Activated CD4-positive, alpha-beta memory T cell treated with anti-CD3 and anti-CD28 coated beads, Interleukin-2, amount 10 ng/mL, durations not matched to agents 7 days and 5 days (primary cell): ENCODE results near the gene ASPHD1. TPM values are rescaled to one million over a fixed set of nuclear protein-coding genes. Genes with fewer than 3 reads are reported as not detected.
"Not testable (repeated sequence)": the region's sequence is repeated elsewhere in the genome, so short reads cannot be mapped to it uniquely, and the experiment has no call there.

ENCODE experiments used
- CTCF ChIA-PET: fragments of 350-600 bp; sonication (Branson Sonifier 250); formaldehyde crosslinking; loops from one replicate; lab custom pipeline; 2021; ENCODE audit warnings: antibody characterized with exemption, inconsistent platforms; lab: Charles Lee
- POLR2A ChIA-PET: fragments of 350-600 bp; sonication (Branson Sonifier 250); formaldehyde crosslinking; loops from one replicate; lab custom pipeline; 2021; ENCODE audit warnings: antibody characterized with exemption; lab: Charles Lee
- DNase-seq: peaks from one replicate; pipeline ENCODE4 v3.0.0-alpha.2; 2020
- H3K27ac Mint-ChIP-seq: one replicate; pipeline ENCODE4 v1.8.0; 2021; ENCODE audit warnings: mild to moderate bottlenecking, mixed read lengths
- H3K27me3 Mint-ChIP-seq: one replicate; pipeline ENCODE4 v1.8.0; 2021; ENCODE audit warnings: mixed read lengths
- H3K36me3 Mint-ChIP-seq: one replicate; pipeline ENCODE4 v1.8.0; 2021; ENCODE audit warnings: low read depth, mixed read lengths
- H3K4me1 Mint-ChIP-seq: one replicate; pipeline ENCODE4 v1.8.0; 2021; ENCODE audit warnings: mixed read lengths
- H3K4me3 Mint-ChIP-seq: one replicate; pipeline ENCODE4 v1.8.0; 2021; ENCODE audit warnings: mild to moderate bottlenecking, mixed read lengths
- H3K9me3 Mint-ChIP-seq: one replicate; pipeline ENCODE4 v1.8.0; 2021; ENCODE audit warnings: mixed read lengths
- total RNA-seq, 2 experiments: library from RNA; stranded (reverse); gene quantifications; one replicate each; pipeline ENCODE4 v1.2.3, GENCODE V29; 2021

ASPHD1 gene
- total RNA-seq, 2 experiments from 2014 or later, result 0.15 TPM; not detected in 1

- POLR2A ChIA-PET, result interaction anchor here (1.0 to 1.5 kb wide), 6 partner anchors 11 to 130 kb away, joined by 3 to 5 read pairs (median 3); partner anchors contain the start of genes MVP, TAOK2 and TMEM219
- CTCF ChIA-PET, result interaction anchor here (0.6 to 2.2 kb wide), 8 partner anchors 15 to 191 kb away, joined by 3 to 9 read pairs (median 4); partner anchors contain the start of genes INO80E, PAGR1, TAOK2 and TMEM219
- no peak for DNase-seq
- Mint-ChIP-seq H3K9me3 (no peaks in the 10 kb centered on the region), H3K36me3 (peaks cover 24% of the 10 kb centered on the region), H3K27me3 (peaks cover 2% of the 10 kb centered on the region), H3K4me1 (peaks cover 28% of the 10 kb centered on the region), H3K27ac (peak overlapping the region; percentile 98), H3K4me3 (peak overlapping the region; percentile 95)
Observed at GRCh38 chr16:29863669-29863984, 36.7 kb upstream of the ASPHD1 start.

DNA sequence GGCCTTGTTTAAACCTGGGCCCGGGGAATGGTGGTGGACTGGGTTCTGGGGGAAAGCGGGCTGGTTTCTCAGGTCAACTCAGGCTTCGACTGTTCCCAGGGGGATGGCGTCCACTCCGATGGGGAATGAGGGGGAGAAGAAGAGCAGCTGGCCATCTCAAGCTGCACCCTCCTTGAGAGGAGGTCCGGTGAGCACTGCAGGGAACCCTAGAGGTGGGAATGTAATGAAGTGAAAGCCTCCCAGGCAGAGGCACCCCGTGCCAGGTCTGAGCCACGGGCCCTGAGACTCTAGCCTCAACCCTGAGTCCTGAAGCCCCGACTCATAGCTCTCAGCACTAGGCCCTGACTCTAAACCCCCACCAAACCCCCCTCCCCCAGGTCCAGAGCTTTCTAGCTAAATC lies 36.1 kb upstream of the ASPHD1 start:
- ChIA-PET CTCF (interaction anchor here (0.6 to 2.2 kb wide), 3 partner anchors 59 to 191 kb away, joined by 3 to 9 read pairs (median 4); partner anchors contain the start of gene TAOK2), POLR2A (interaction anchor here (0.8 to 1.5 kb wide), 3 partner anchors 9 to 56 kb away, joined by 3 read pairs; no protein-coding TSS in a partner anchor)
- Mint-ChIP-seq H3K4me1 (peaks cover 28% of the 10 kb centered on the region), H3K9me3 (no peaks in the 10 kb centered on the region), H3K27ac (no peak overlapping the region), H3K4me3 (no peak overlapping the region), H3K27me3 (peaks cover 2% of the 10 kb centered on the region), H3K36me3 (peaks cover 19% of the 10 kb centered on the region)
- DNase-seq, result no peak

DNA sequence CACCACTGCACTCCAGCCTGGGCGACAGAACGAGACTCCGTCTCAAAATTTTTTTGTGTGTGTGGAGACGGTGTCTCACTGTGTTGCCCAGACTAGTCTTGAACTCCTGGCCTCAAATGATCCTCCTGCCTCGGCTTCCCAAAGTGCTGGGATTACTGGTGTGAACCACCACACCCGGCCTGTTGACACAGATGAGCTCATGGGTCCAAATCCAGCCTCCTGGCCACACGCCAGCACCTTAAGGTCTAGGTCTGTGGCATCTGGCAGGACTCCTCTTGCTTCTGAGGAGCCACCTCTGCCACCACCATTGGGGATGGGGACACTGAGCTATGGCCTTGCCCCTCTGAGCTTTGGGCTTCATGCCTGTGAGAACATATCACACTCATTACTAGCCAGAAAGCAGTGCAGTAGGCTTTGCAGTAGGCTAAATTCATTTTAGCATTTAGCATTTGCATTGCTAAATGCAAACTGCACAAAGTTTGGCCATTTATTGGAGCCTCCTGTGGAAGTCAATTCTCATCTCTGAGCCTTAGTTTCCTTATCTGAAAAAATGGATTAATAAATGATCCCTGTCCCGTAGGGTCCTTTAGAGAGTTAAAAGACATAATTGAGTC lies 31.8 kb upstream of the ASPHD1 start:
- ChIA-PET POLR2A (no interaction called here), CTCF (interaction anchor here (0.8 kb wide), 1 partner anchor 20 kb away, joined by 3 read pairs; no protein-coding TSS in a partner anchor)
- no peaks in the 10 kb centered on the region for H3K9me3 Mint-ChIP-seq
- no peak overlapping the region for H3K27ac Mint-ChIP-seq
- no peak for DNase-seq
- peaks cover 5% of the 10 kb centered on the region for H3K4me1 Mint-ChIP-seq
- H3K4me3 Mint-ChIP-seq, result no peak overlapping the region
- peaks cover 2% of the 10 kb centered on the region for H3K27me3 Mint-ChIP-seq
- H3K36me3 Mint-ChIP-seq, result no peaks in the 10 kb centered on the region

GRCh38 chr16:29869067-29869466 lies 31.2 kb upstream of the ASPHD1 start:
- H3K27ac Mint-ChIP-seq, H3K27me3 Mint-ChIP-seq, DNase-seq, H3K4me3 Mint-ChIP-seq, H3K9me3 Mint-ChIP-seq, POLR2A ChIA-PET, H3K36me3 Mint-ChIP-seq, H3K4me1 Mint-ChIP-seq, CTCF ChIA-PET: not testable (repeated sequence)

- CTCF ChIA-PET, result no interaction called here
- no peak overlapping the region for H3K4me3 Mint-ChIP-seq
- H3K27me3 Mint-ChIP-seq, result peaks cover 12% of the 10 kb centered on the region
- no peaks in the 10 kb centered on the region for H3K36me3 Mint-ChIP-seq
- H3K9me3 Mint-ChIP-seq, result no peaks in the 10 kb centered on the region
- POLR2A ChIA-PET, result interaction anchor here (1.2 kb wide), 1 partner anchor 122 kb away, joined by 3 read pairs; no protein-coding TSS in a partner anchor
- peaks cover 10% of the 10 kb centered on the region for H3K4me1 Mint-ChIP-seq
- DNase-seq, result no peak
- H3K27ac Mint-ChIP-seq, result no peak overlapping the region
Observed at GRCh38 chr16:29871822-29872546, 28.3 kb upstream of the ASPHD1 start.

GRCh38 chr16:29873319-29873718 lies 27.0 kb upstream of the ASPHD1 start:
- no peak for DNase-seq
- Mint-ChIP-seq H3K27me3 (peaks cover 26% of the 10 kb centered on the region), H3K4me1 (peaks cover 16% of the 10 kb centered on the region), H3K27ac (no peak overlapping the region), H3K4me3 (no peak overlapping the region), H3K9me3 (no peaks in the 10 kb centered on the region), H3K36me3 (no peaks in the 10 kb centered on the region)
- ChIA-PET CTCF (no interaction called here), POLR2A (interaction anchor here (1.2 kb wide), 1 partner anchor 120 kb away, joined by 3 read pairs; no protein-coding TSS in a partner anchor)

- Mint-ChIP-seq H3K27me3 (peaks cover 31% of the 10 kb centered on the region), H3K36me3 (no peaks in the 10 kb centered on the region), H3K4me1 (peaks cover 16% of the 10 kb centered on the region), H3K27ac (no peak overlapping the region), H3K4me3 (no peak overlapping the region), H3K9me3 (no peaks in the 10 kb centered on the region)
- POLR2A ChIA-PET, result no interaction called here
- CTCF ChIA-PET, result interaction anchor here (0.5 kb wide), 1 partner anchor 181 kb away, joined by 6 read pairs; no protein-coding TSS in a partner anchor
- DNase-seq, result no peak
Observed at GRCh38 chr16:29875206-29875605, 25.1 kb upstream of the ASPHD1 start.

GRCh38 chr16:29876217-29876593 lies 24.1 kb upstream of the ASPHD1 start:
- Mint-ChIP-seq H3K27me3 (peaks cover 31% of the 10 kb centered on the region), H3K36me3 (no peaks in the 10 kb centered on the region), H3K27ac (no peak overlapping the region), H3K9me3 (no peaks in the 10 kb centered on the region), H3K4me3 (peak overlapping the region; percentile 41), H3K4me1 (peaks cover 16% of the 10 kb centered on the region)
- CTCF ChIA-PET, result no interaction called here
- POLR2A ChIA-PET, result no interaction called here
- no peak for DNase-seq

GRCh38 chr16:29876594-29877249 lies 23.6 kb upstream of the ASPHD1 start:
- DNase-seq, result peak; percentile 44
- Mint-ChIP-seq H3K27me3 (peaks cover 31% of the 10 kb centered on the region), H3K36me3 (no peaks in the 10 kb centered on the region), H3K9me3 (no peaks in the 10 kb centered on the region), H3K27ac (no peak overlapping the region), H3K4me3 (peak overlapping the region; percentile 41), H3K4me1 (peaks cover 16% of the 10 kb centered on the region)
- POLR2A ChIA-PET, result interaction anchor here (1.1 to 1.3 kb wide), 2 partner anchors 23 to 70 kb away, joined by 3 read pairs; partner anchors contain the start of gene SEZ6L2
- CTCF ChIA-PET, result interaction anchor here (1.5 kb wide), 1 partner anchor 87 kb away, joined by 4 read pairs; the partner anchor contains the start of gene KIF22

DNA sequence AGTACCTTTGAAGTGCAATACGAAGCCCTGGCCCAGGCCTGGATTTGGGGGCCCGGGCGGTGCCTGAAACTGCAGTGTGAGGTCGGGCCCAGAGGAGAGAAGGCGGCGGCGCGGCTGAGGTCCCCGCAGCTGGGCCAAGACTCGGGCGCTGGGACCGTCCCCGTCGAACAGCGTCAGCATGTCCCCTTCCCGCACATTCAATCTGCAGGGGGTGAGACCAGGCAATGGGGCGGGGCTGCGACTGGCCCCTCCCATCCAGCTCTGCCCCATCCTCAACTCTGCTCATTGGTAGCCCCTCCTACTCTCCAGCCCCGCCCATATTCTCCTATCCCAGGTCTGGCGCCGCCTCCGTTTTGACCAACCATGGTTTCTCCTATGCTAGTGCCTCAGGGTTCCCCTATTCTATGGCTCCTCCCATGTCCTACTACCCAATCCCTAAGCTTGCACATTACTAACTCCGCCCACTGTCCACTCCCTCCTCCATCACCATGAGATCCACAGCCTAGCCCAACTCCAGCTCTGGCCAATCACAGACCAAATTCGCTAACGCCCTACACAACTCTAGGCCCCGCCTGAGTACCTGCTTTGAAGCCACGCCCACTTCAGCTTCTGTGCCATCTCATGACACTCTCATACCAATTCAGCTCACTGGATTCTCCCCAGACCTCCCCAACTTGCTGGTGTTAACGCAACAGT lies 22.9 kb upstream of the ASPHD1 start:
- Mint-ChIP-seq H3K4me1 (peaks cover 16% of the 10 kb centered on the region), H3K9me3 (no peaks in the 10 kb centered on the region), H3K4me3 (peak overlapping the region; percentile 18), H3K36me3 (no peaks in the 10 kb centered on the region), H3K27me3 (peaks cover 31% of the 10 kb centered on the region), H3K27ac (no peak overlapping the region)
- ChIA-PET POLR2A (interaction anchor here (1.1 to 1.3 kb wide), 2 partner anchors 22 to 70 kb away, joined by 3 read pairs; partner anchors contain the start of gene SEZ6L2), CTCF (interaction anchor here (1.5 kb wide), 1 partner anchor 87 kb away, joined by 4 read pairs; the partner anchor contains the start of gene KIF22)
- peak; percentile 66 for DNase-seq

DNA sequence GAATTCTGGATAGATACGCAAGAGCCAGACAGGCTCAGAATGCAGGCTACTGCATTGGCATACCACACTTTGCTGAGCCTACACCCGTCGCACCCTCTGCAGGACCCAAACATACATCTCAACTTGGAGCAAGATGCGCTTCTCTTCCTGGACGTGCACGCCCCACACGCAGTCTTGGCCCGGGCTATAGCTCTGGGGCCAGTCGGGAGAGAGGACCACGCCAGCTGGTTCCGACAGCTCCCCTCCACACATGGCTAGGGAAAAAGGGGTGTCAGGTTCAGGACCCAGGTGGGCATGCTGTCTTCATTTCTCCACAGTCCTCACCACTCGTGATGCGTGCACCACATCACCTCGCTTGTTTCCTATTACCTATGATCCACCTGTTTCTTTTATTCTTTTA lies 22.1 kb upstream of the ASPHD1 start:
- Mint-ChIP-seq H3K36me3 (no peaks in the 10 kb centered on the region), H3K27me3 (peaks cover 34% of the 10 kb centered on the region), H3K4me1 (peaks cover 16% of the 10 kb centered on the region), H3K4me3 (no peak overlapping the region), H3K9me3 (no peaks in the 10 kb centered on the region), H3K27ac (no peak overlapping the region)
- CTCF ChIA-PET, result interaction anchor here (1.5 kb wide), 1 partner anchor 88 kb away, joined by 4 read pairs; the partner anchor contains the start of gene KIF22
- DNase-seq, result no peak
- POLR2A ChIA-PET, result interaction anchor here (1.3 kb wide), 1 partner anchor 71 kb away, joined by 3 read pairs; no protein-coding TSS in a partner anchor

DNA sequence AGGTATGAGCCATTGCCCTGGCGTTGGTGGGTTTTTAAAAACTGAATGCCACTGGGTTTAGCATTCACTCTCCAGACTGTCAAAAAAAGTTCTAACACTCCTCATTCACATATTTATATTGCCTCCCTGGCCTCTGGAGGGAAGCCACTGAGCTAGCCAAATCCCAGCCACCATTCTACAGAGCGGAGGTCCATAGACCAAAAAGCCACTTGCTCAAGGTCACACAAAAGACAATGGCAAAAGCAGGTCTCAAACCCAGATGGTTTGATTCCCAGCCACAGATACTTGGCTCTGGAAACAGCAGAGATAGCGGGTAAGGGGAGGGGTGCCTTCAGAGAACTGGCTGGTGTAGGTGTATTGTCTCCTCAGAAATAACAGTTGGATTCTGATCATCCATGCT lies 19.2 kb upstream of the ASPHD1 start:
- Mint-ChIP-seq H3K27me3 (peaks cover 30% of the 10 kb centered on the region), H3K27ac (no peak overlapping the region), H3K4me3 (no peak overlapping the region), H3K9me3 (no peaks in the 10 kb centered on the region), H3K4me1 (peaks cover 16% of the 10 kb centered on the region), H3K36me3 (no peaks in the 10 kb centered on the region)
- ChIA-PET CTCF (interaction anchor here (0.5 to 0.9 kb wide), 4 partner anchors 11 to 190 kb away, joined by 3 to 4 read pairs (median 3); no protein-coding TSS in a partner anchor), POLR2A (no interaction called here)
- DNase-seq, result no peak
